Activated naive CD8-positive, alpha-beta T cell treated with anti-CD3 and anti-CD28 coated beads, Interleukin-2, amount 10 ng/mL, durations not matched to agents 7 days and 5 days (primary cell): ENCODE data around the gene GPR137B. TPM values are rescaled to one million over a fixed set of nuclear protein-coding genes. Genes with fewer than 3 reads are reported as not detected.
A peak's percentile ranks its signal among the peaks of the same experiment; 100 is the strongest.

Source experiments
- ATAC-seq: fragments of 150-1000 bp; cut with Tn5 transposase; one replicate; pipeline ENCODE4 v1.10.0; 2021; ENCODE audit warnings: low read depth, moderate library complexity
- POLR2A ChIA-PET: fragments of 350-600 bp; sonication (Branson Sonifier 250); formaldehyde crosslinking; loops from one replicate; lab custom pipeline; 2021; ENCODE audit warnings: antibody characterized with exemption; lab: Charles Lee
- DNase-seq: peaks from one replicate; pipeline ENCODE4 v3.0.0; 2021
- H3K27ac Mint-ChIP-seq: one replicate; pipeline ENCODE4 v1.8.0; 2022; ENCODE audit warnings: mild to moderate bottlenecking, mixed read lengths
- H3K27me3 Mint-ChIP-seq: one replicate; pipeline ENCODE4 v1.8.0; 2022; ENCODE audit warnings: mild to moderate bottlenecking, moderate library complexity, mixed read lengths
- H3K36me3 Mint-ChIP-seq: one replicate; pipeline ENCODE4 v1.8.0; 2021; ENCODE audit warnings: mild to moderate bottlenecking, mixed read lengths
- H3K4me1 Mint-ChIP-seq: one replicate; pipeline ENCODE4 v1.8.0; 2021; ENCODE audit warnings: mixed read lengths
- H3K4me3 Mint-ChIP-seq: one replicate; pipeline ENCODE4 v1.8.0; 2022; ENCODE audit warnings: mild to moderate bottlenecking, moderate library complexity, mixed read lengths
- H3K9me3 Mint-ChIP-seq: one replicate; pipeline ENCODE4 v1.8.0; 2021; ENCODE audit warnings: mixed read lengths
- total RNA-seq, 2 experiments: library from RNA; stranded (reverse); gene quantifications; one replicate each; pipeline ENCODE4 v1.2.3, GENCODE V29; 2021

The GPR137B gene
- total RNA-seq, 2 experiments from 2014 or later, result 8.8 to 9.3 TPM

DNA sequence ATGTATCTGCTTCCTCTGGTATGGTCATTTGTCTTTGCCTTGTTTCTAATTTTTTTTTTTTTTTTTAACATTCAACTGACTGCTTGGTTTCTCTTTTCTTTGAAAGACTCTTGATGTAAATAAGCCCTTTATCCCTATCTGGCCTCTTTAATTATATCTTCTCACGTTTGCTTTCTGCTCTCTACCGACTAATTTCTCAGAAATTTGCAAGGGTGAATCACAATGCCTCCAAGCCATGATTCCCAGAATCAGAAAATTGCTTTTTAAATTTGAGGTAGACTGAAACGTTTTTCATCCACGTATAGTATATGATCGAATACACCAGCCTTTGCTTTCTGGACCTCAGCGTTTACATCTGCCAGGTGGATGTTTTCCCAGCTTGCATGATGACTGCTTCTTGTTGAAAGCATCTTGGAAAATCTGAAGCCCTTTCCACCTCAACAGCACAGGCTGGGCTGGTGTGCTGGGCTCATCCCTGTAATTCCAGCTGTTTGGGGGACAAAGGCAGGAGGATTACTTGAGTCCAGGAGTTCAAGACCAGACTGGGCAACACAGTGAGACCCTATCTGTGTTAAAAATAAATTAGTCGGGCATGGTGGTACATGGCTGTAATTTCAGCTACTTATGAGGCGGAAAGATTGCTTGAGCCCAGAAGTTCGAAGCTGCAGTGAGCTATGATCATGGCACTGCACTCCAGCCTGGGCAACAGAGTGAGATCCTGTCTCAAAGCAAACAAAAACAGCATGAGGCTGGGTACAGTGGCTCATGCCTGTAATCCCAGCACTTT, 35.0 kb upstream of the GPR137B start:
- H3K4me3 Mint-ChIP-seq, result no peak overlapping the region
- ATAC-seq (no peak), DNase-seq (no peak)
- H3K27ac Mint-ChIP-seq, result no peak overlapping the region
- no peaks in the 10 kb centered on the region for H3K36me3 Mint-ChIP-seq
- POLR2A ChIA-PET, result no interaction called here
- peaks cover 3% of the 10 kb centered on the region for H3K27me3 Mint-ChIP-seq
- H3K4me1 Mint-ChIP-seq, result peaks cover 4% of the 10 kb centered on the region
- no peaks in the 10 kb centered on the region for H3K9me3 Mint-ChIP-seq

DNA sequence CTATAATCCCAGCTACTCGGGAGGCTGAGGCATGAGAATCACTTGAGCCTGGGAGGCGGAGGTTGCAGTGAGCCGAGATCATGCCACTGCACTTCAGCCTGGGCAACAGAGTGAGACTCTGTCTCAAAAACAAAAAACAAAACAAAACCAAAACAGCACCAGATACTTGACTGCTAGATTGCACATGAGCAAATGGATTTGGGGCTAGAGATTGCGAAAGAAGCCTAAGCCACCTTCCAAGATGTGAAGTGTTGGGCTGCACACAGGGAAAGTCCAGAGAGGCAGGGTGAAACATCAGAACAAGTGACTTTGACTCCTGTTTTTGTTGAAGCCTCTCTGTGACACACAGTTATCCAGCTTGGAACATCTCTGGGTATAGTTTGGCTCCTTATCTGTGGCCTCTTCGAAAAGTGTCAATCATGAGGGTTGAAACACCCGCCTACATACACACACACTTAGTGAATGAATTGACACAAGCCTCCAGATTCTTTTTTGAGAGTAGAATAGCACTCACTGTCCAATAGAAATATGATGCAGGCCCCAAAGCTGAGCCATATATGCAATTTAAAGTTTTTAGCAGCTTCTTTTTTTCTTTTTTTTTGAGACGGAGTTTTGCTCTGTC, 34.2 kb upstream of the GPR137B start:
- peaks cover 4% of the 10 kb centered on the region for H3K4me1 Mint-ChIP-seq
- no peak overlapping the region for H3K4me3 Mint-ChIP-seq
- no peaks in the 10 kb centered on the region for H3K36me3 Mint-ChIP-seq
- H3K27me3 Mint-ChIP-seq, result peaks cover 3% of the 10 kb centered on the region
- DNase-seq (no peak), ATAC-seq (no peak)
- no peaks in the 10 kb centered on the region for H3K9me3 Mint-ChIP-seq
- H3K27ac Mint-ChIP-seq, result no peak overlapping the region
- POLR2A ChIA-PET, result no interaction called here

DNA sequence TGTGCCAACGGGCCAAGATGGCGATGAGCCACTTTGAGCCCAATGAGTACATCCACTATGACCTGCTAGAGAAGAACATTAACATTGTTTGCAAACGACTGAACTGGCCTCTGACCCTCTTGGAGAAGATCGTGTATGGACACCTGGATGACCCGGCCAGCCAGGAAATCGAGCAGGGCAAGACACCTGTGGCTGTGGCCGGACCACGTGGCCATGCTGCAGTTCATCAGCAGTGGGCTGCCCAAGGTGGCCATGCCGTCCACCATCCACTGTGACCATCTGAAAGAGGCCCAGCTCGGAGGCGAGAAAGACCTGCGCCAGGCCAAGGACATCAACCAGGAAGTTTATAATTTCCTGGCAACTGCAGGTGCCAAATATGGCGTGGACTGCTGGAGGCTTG, 32.2 kb upstream of the GPR137B start:
- Mint-ChIP-seq H3K36me3 (no peaks in the 10 kb centered on the region), H3K27me3 (no peaks in the 10 kb centered on the region), H3K4me1 (peaks cover 4% of the 10 kb centered on the region), H3K9me3 (no peaks in the 10 kb centered on the region), H3K4me3 (no peak overlapping the region), H3K27ac (no peak overlapping the region)
- POLR2A ChIA-PET, result no interaction called here
- ATAC-seq (no peak), DNase-seq (no peak)

DNA sequence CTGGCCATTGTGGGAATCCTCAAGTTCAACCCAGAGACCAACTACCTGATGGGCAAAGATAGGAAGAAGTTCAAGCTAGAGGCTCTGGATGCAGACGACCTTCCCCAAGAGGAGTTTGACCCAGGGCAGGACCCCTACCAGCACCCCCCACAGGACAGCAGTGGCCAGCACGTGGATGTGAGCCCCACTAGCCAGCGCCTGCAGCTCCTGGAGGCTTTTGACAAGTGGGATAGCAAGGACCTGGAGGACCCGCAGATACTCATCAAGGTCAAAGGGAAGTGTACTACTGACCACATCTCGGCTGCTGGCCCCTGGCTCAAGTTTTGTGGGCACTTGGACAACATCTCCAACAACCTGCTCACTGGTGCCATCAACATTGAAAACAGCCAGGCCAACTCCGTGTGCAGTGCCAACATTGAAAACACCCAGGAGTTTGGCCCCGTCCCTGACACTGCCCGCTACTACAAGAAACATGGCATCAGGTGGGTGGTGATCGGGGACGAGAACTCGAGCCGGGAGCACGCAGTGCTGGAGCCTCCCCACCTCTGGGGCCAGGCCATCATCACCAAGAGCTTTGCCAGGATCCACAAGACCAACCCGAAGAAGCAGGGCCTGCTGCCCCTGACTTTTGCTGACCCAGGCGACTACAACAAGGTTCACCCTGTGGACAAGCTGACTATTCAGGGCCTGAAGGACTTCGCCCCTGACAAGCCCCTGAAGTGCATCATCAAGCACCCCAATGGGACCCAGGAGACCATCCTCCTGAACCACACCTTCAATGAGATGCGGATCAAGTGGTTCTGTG, 30.6 kb upstream of the GPR137B start:
- no peak for DNase-seq
- POLR2A ChIA-PET, result no interaction called here
- no peaks in the 10 kb centered on the region for H3K36me3 Mint-ChIP-seq
- H3K9me3 Mint-ChIP-seq, result no peaks in the 10 kb centered on the region
- H3K27me3 Mint-ChIP-seq, result no peaks in the 10 kb centered on the region
- no peak for ATAC-seq
- no peak overlapping the region for H3K27ac Mint-ChIP-seq
- H3K4me3 Mint-ChIP-seq, result no peak overlapping the region
- peaks cover 4% of the 10 kb centered on the region for H3K4me1 Mint-ChIP-seq

DNA sequence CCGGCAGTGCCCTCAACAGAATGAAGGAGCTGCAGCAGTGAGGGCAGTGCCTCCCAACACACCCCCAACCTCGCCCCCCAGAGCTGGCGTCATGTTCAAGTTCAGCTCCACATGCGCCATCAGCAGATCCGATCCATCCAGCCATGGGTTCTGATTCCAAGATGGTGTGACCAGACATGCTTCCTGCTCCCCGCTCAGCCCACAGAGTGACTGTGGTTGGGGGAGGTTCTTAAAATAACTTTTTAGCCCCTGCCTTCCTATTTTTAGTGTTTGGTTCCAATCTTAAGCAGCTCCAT, 30.1 kb upstream of the GPR137B start:
- H3K4me3 Mint-ChIP-seq, result no peak overlapping the region
- no peaks in the 10 kb centered on the region for H3K36me3 Mint-ChIP-seq
- POLR2A ChIA-PET, result no interaction called here
- H3K27me3 Mint-ChIP-seq, result no peaks in the 10 kb centered on the region
- no peak overlapping the region for H3K27ac Mint-ChIP-seq
- no peak for ATAC-seq
- peaks cover 1% of the 10 kb centered on the region for H3K4me1 Mint-ChIP-seq
- DNase-seq, result no peak
- no peaks in the 10 kb centered on the region for H3K9me3 Mint-ChIP-seq

DNA sequence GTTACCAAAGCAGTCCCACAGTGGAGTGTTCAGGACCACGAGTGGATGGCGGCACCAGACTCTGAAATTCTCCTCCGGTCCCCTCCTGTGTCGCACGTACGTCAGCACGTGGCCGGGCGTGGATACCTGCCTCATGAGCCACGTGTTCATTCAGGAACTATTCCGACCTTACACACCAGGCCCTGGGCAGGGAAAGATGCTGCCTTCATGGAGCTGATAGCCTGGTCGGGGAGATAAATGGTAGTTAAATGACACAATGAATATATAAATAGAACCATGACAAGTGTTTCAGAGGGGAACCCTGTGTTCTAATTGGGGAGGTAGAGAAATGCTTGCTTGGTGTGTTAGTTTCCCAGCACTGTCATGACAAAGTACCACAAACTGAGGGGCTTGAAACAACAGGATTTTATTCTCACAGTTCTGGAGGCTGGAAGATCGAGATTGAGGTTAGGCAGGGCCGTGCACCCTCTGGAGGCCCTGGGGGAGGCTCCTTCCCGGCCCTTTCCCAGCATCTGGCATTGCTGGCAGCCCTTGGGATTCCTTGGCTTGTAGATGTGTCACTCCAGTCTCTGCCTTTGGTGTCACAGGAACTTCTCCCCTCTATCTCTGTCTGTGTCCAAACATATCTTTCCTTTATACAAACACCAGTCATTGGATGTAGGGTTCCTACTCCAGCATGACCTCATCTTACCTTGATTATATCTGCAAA, 28.9 kb upstream of the GPR137B start:
- POLR2A ChIA-PET, result no interaction called here
- Mint-ChIP-seq H3K27ac (no peak overlapping the region), H3K9me3 (no peaks in the 10 kb centered on the region)

DNA sequence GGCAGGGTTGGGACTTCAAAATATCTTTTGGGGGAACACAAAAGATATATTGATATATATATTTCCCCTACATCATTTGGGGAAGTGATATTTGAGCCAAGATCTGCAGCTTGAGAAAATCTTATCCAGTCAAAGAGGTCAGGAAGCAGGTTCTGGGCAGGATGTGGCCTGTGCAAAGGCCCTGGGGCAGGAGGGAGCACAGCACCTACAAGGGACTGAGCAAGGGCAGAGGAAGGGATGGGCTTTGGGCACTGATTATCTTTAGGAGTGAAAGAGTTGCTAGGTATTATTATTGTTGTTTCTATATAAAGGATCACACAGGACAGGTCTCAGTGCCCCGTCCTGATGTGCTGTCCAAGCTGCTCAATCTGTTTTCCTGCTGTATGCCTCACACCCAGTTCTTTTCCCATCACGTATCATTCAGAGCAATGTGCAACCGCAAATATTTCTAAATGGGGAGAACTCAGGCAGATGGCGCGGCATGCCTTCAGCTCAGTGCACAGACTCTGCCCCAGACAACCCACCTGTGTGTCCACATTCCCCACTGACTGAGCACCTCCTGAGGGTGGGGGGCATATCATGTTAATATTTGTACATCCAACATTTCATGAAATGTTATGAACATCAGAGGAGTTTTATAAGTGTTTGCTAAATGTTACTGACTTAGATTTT, 28.1 kb upstream of the GPR137B start:
- no peak for DNase-seq
- H3K4me3 Mint-ChIP-seq, result no peak overlapping the region
- H3K27me3 Mint-ChIP-seq, result peaks cover 5% of the 10 kb centered on the region
- ATAC-seq, result no peak
- peaks cover 1% of the 10 kb centered on the region for H3K4me1 Mint-ChIP-seq
- H3K36me3 Mint-ChIP-seq, result no peaks in the 10 kb centered on the region
- H3K27ac Mint-ChIP-seq, result no peak overlapping the region
- POLR2A ChIA-PET, result no interaction called here
- H3K9me3 Mint-ChIP-seq, result no peaks in the 10 kb centered on the region

More for the DNA sequence above, 28.9 kb upstream of the GPR137B start:
- Mint-ChIP-seq H3K4me1 (peaks cover 1% of the 10 kb centered on the region), H3K4me3 (no peak overlapping the region), H3K36me3 (no peaks in the 10 kb centered on the region), H3K27me3 (peaks cover 3% of the 10 kb centered on the region)
- DNase-seq (no peak), ATAC-seq (no peak)

DNA sequence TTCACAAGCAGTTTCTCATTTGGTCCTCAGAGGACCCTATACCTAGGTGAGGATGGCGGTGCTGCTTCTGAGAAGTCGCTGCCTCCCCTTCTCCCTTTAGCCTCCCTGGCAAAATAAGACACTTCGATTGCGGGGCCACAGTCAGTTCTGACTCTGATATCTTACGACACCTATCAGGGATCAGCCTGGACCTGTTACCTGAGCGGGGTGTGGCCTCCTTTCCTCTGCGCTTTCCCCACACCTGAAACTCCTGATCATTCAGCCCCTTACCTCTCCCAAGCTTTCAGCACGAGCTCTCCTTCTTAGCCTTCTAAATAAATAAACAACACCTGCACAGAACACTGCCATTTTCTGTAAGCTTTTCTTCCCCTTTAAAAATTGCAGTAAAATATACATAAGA, 24.6 kb upstream of the GPR137B start:
- no peak overlapping the region for H3K4me3 Mint-ChIP-seq
- DNase-seq, result no peak
- POLR2A ChIA-PET, result no interaction called here
- peaks cover 22% of the 10 kb centered on the region for H3K4me1 Mint-ChIP-seq
- ATAC-seq, result no peak
- no peaks in the 10 kb centered on the region for H3K36me3 Mint-ChIP-seq
- peaks cover 5% of the 10 kb centered on the region for H3K27me3 Mint-ChIP-seq
- no peaks in the 10 kb centered on the region for H3K9me3 Mint-ChIP-seq
- no peak overlapping the region for H3K27ac Mint-ChIP-seq

DNA sequence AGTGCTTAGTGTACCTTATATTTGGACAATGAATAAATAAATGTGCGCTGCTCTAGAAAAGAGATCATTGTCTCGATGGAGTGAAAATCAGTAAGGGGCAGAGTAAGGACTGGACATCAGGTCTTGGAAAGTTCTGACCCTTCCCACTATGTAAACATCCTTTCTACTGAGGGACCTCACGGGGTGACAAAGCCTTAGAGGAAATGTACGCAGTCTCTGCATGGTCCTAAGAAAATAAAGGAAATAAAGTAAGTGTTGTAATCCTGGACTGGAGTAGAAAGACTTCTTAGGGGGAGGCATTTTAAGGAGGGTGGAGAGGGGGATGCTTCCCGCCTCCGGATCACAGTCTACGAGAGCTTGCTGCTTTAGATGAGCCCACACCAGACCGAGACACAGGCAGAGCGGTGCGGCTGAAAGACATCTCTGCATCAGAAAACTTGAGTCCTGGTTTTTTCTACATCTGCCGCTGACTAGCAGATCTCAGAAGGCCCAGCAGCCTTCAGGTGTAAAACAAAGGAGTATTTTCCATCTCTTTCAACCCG, 22.3 kb upstream of the GPR137B start:
- Mint-ChIP-seq H3K4me1 (peaks cover 21% of the 10 kb centered on the region), H3K4me3 (no peak overlapping the region), H3K9me3 (no peaks in the 10 kb centered on the region), H3K27ac (peak overlapping the region; percentile 87), H3K27me3 (peaks cover 11% of the 10 kb centered on the region), H3K36me3 (no peaks in the 10 kb centered on the region)
- ATAC-seq (no peak), DNase-seq (no peak)
- POLR2A ChIA-PET, result no interaction called here

DNA sequence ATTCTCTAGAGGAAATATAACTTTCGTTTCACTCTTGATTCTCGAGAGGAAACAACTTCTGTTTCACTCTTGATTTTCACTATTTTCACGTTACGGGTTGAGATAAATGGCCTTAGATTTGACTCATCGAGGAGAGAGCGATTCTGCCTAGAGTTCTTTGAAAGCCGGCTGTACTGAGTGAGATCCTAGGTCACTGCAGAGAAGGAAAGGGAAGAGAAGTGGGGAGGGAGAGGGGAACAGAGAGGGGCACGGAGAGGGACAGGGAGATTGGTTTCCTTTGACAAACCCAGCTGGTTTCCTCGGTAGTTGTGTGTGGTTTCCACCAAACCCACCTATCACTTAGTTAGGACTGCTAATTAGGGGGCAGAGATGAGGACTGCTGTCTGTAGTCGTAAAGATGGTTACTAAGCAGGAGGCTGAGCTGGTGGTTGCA, 21.6 kb upstream of the GPR137B start:
- H3K27ac Mint-ChIP-seq, result peak overlapping the region; percentile 87
- peak overlapping the region; percentile 80 for H3K4me3 Mint-ChIP-seq
- H3K27me3 Mint-ChIP-seq, result peaks cover 11% of the 10 kb centered on the region
- peak; percentile 34 for DNase-seq
- H3K36me3 Mint-ChIP-seq, result no peaks in the 10 kb centered on the region
- peaks cover 21% of the 10 kb centered on the region for H3K4me1 Mint-ChIP-seq
- no peaks in the 10 kb centered on the region for H3K9me3 Mint-ChIP-seq
- POLR2A ChIA-PET, result interaction anchor here (0.8 kb wide), 1 partner anchor 121 kb away, joined by 3 read pairs; no protein-coding TSS in a partner anchor
- ATAC-seq, result peak; percentile 84

DNA sequence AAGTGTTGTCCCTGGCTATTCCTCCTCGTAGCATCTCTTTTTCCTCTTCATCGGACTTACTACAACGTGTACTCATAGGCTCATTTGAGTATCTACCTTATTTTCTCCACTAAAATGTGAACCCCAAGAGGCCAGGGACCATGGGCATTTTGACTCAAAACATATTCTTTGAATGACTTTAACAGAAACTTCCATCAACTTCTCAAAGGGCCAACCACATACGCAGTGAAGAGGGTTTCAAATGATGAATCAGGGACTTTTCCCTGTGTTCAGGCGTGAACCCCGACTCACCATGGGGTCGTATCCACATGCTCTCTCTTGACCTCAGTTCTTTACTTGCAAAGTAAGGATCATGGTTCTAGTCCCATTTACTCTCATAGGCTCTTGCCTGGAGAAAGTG, 20.2 kb upstream of the GPR137B start:
- Mint-ChIP-seq H3K4me1 (peaks cover 21% of the 10 kb centered on the region), H3K4me3 (no peak overlapping the region), H3K9me3 (no peaks in the 10 kb centered on the region), H3K36me3 (no peaks in the 10 kb centered on the region), H3K27ac (peak overlapping the region; percentile 18), H3K27me3 (peaks cover 15% of the 10 kb centered on the region)
- POLR2A ChIA-PET, result no interaction called here
- DNase-seq (no peak), ATAC-seq (no peak)

DNA sequence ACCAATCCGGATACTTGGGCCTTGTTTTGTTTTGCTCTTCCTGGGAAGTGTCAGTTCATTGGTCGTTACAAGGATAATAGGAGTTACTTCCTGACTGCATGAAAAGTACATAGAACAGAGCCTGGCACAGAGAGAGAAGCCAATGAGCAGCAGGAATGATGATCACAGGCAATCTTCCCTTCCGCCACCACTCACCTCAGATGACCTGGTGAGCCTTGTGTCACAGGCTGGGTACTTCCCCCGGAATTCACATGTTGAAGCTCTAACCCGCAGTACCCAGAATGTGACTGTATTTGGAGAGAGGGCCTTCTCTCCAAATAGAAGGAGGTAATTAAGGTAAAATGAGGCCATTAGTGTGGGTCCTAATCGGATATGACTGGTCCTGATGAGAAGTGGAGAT, 18.8 kb upstream of the GPR137B start:
- POLR2A ChIA-PET, result no interaction called here
- Mint-ChIP-seq H3K9me3 (no peaks in the 10 kb centered on the region), H3K4me3 (no peak overlapping the region), H3K27me3 (peaks cover 14% of the 10 kb centered on the region), H3K36me3 (no peaks in the 10 kb centered on the region), H3K27ac (no peak overlapping the region), H3K4me1 (peaks cover 21% of the 10 kb centered on the region)
- ATAC-seq (no peak), DNase-seq (no peak)

DNA sequence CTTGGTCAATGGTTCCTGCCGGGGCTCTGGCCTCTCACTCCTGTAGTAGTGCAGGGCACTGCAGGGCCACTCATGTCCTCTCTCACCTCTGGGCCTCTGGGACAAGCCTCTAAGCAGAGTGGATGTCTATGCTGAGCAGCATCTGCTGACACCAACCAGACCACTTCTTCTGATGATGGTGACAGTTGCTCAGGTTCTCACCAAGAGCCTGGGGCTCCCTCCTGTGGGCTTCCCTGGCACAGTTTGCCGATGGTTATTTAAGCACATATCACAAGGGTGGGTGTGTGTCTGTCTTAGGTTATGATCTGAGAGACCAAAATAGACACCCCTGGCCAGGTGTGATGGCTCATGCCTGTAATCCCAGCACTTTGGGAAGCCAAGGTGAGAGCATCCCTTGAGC, 17.4 kb upstream of the GPR137B start:
- peaks cover 17% of the 10 kb centered on the region for H3K4me1 Mint-ChIP-seq
- no peaks in the 10 kb centered on the region for H3K36me3 Mint-ChIP-seq
- peaks cover 14% of the 10 kb centered on the region for H3K27me3 Mint-ChIP-seq
- ATAC-seq (no peak), DNase-seq (no peak)
- H3K27ac Mint-ChIP-seq, result no peak overlapping the region
- no peaks in the 10 kb centered on the region for H3K9me3 Mint-ChIP-seq
- no peak overlapping the region for H3K4me3 Mint-ChIP-seq
- POLR2A ChIA-PET, result no interaction called here
